ENCODE results near the gene NEGR1.

Gene NEGR1

DNA sequence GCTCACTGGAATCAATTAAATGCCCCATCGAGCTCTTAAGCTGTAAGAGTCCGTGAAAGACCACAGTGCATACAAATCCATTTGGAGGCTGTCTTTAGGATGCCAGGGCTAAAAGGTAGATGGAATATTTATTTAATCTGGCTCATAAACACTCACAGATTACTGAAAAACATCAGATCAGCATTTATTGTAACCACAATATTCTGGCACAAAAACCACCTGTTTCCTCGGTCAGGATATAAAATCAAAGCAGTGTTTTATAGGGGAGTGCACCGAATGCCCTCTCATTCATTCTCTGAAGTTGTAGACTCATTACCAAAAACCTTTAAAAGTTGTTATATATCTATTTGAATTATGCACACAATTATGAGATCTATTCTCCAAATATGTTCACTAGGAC is 500.9 kb downstream of the NEGR1 start:
- no peak for DNase-seq (ENCODE audit: low read depth in 2 of 2)

GRCh38 chr1:71780681-71781080 is 501.7 kb downstream of the NEGR1 start:
- no peak for DNase-seq (ENCODE audit: low read depth in 2 of 2)

DNA sequence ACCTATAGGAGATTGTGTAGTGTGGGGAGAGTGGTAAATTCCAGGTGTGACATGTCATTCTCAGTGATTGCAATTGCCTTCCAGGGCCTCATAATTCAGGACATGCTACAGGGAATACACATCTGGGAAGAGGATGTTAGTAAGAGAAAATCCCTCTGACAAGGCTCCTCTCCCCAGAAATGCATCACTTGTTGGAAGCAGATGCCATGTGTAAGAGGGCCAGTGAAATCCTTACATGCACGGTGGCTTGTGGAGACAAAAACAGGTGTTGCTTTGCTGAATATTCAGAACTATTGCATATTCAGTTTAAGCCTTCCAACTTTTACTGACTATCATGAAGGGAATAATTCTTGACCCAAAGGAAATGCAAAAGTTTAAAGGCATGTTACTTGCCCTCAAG is 503.4 kb downstream of the NEGR1 start:
- DNase-seq (ENCODE audit: low read depth in 2 of 2) = no peak

DNA sequence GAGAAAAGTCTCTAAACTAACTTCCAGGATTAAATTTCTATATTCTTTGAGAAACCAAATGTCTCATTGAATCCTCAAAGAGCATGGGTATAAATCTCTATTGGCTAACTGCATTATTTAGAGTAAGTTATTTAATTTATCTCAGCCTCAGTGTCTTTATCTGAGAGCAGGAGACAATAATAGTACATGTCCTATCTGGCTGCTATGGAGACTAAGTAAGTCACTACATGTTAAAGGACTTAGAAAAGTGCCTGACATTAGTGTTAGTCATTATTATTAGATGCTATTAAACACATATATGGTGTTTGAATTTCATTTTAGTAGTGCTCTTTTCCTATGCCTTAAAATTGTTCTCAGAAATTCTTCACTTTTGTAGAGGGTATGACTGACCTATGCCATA is 505.2 kb downstream of the NEGR1 start:
- no peak for DNase-seq (ENCODE audit: low read depth in 2 of 2)

GRCh38 chr1:71774705-71775104 is 507.6 kb downstream of the NEGR1 start:
- DNase-seq (ENCODE audit: low read depth in 2 of 2) = no peak

DNA sequence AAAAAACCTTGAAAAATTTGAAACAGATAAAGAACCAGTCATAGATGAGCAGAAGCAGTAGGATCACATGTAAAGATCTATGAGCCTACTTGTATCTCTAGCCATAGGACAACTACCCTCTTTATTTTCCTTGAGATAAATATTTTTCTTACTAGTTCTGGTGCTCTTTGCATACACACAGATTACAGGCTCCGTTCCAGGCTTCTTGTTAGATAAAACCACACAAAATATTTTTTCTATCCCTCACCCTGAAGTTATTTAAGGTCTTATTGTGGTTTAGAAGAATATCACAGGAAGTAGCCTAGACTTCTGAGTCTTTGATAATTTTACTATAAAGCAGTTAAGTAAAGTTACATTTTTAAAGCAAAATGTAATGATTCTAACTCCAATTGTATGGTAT is 512.2 kb downstream of the NEGR1 start:
- DNase-seq (ENCODE audit: low read depth in 2 of 2) = no peak

DNA sequence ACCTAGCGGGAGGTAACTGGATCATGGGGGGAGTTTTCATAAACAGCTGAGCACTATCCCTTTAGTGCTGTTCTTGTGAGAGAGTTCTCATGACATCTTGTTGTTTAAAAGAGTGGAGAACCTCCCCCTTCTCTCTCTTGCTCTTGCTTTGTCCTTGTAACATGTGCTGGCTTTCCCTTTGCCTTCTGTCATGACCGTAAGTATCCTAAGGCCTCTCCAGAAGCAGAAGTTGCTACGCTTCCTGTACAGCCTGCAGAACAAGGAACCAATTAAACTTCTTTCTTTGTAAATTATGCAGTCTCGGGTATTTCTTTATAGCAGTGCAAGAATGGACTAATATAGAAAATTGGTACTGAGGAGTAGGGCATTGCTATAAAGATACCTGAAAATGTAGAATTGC is 515.6 kb downstream of the NEGR1 start:
- DNase-seq (ENCODE audit: low read depth in 2 of 2) = no peak

DNA sequence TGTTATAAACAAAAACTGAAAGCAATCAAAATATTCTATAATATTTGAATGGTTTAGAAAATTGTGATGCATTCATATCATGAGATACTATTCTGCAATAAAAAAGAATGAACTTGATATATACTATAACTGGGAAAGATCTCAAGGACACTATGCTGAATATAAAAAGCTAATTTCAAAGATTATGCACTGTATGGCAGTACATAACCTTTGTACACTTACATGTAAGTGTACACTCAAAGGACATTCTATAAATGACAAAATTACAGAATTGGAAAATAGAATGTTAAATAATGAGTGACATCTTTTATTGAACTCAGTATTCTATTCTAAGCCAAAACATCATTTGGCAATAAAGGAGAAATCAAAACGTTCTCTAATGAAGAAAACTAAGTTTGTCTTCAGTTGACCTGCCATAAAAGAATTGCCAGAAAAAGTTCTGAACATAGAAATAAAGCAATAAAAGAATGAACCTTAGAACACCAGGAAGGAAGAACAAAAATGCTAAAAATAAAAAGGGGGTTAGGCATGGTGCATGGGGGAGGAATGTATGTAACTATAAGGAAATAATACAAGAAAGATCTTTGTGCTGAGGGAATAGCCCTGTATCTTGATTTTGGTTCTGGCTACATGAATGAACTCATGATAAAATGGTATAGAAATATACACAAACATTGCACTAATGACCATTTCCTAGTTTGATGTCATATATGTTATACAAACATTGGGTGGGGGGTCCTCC is 519.7 kb downstream of the NEGR1 start:
- no peak for DNase-seq (ENCODE audit: low read depth in 2 of 2)

DNA sequence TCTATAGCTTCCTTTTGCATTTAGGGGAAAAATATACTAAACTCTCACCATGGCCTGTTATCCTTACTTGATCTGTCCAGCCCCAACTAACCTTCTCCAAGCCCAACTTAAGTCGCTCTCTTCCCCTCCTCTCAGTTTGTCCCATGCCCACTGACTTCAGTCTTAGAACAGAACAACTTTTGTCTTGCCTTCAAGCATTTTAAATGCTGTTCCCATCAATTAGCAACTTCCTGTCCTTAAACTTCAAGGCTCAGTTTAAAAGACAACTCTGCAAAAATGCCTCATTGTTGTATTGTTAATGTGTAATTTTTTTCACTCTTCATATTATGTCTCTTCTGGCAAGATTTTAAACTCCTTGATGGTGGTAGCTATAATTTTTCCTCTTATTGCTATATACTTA is 526.9 kb downstream of the NEGR1 start:
- no peak for DNase-seq (ENCODE audit: low read depth in 2 of 2)

DNA sequence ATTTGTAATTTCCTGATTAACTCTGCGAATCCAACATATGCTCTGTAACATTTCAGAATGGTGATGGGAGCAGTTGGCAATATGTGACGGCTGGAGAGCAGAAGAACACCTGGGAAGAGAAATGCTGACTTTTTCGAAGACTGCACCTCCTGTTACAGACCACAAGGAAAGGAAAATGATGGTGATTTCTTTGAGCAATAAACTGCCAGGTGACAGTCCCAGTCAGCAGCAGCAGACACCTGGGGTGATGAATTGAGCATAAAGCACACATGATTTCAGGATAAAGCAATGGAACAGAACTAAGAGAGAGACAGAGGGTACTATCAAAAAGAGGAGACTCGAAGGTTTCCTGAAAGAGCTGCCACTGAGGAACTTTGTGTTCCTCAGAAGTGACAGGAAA is 528.6 kb downstream of the NEGR1 start:
- no peak for DNase-seq (ENCODE audit: low read depth in 2 of 2)

DNA sequence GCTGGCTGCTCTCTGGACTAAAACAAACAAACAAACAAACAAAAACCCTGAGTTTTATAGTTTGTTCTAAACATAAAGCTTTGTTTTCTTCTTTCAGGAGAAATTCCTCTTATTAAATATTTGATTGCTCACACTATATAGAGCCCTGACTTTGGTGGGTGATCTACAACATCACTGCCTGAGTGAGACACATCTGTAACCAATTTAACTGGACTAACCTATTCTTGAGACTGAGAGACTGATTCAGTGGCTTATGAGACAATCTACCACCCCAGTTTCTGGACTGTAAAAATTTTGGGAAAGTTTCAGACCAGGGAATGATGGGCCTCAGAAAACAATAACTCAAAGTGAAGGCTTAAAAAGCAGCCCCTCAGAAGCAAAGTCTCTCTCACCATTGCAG is 537.0 kb downstream of the NEGR1 start:
- no peak for DNase-seq (ENCODE audit: low read depth in 2 of 2)

GRCh38 chr1:71743862-71744261 is 538.5 kb downstream of the NEGR1 start:
- no peak for DNase-seq (ENCODE audit: low read depth in 2 of 2)

GRCh38 chr1:71738910-71739309 is 543.4 kb downstream of the NEGR1 start:
- DNase-seq (ENCODE audit: low read depth in 2 of 2) = no peak

DNA sequence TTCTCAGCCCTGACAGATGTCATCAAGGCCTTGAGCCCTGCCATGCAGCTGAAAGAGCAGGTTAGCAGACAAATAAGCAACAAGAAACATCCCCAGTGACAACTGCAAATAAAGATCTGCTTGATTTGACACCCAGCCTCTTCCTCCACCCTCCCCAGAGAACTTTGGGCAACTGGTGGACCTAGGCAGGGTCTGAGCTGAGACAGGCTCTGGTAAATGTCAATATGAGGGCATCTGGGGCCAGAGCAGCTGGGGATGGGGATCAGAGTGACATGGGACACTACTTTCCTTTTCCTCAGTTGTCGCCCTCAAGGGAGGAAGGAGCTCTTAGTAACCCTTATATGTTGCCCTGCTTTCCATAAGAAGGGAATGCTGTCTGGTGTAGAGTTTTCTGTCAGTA is 544.1 kb downstream of the NEGR1 start:
- DNase-seq (ENCODE audit: low read depth in 2 of 2) = no peak

- DNase-seq (ENCODE audit: low read depth in 2 of 2) = no peak
Observed at GRCh38 chr1:71737768-71738167, 544.6 kb downstream of the NEGR1 start.

DNA sequence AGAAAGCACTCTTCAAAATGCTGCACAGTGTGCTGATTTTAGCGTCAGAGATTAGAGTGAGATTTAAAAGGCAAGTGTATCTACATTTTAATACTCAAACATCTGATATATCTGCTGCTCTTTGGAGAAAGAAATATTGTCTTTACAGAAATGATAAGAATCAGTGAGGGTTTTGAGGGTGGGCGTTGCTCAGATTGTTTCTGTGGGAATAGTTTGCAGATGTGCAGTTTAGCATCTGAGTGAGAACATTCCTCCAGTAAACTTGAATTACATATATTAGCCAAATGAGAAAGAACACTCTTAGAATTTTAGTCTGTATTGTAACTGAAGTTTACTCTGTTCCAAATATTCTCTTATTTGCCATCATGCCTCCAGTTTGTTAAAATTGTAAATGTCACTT is 549.2 kb downstream of the NEGR1 start:
- no peak for DNase-seq (ENCODE audit: low read depth in 2 of 2)

DNA sequence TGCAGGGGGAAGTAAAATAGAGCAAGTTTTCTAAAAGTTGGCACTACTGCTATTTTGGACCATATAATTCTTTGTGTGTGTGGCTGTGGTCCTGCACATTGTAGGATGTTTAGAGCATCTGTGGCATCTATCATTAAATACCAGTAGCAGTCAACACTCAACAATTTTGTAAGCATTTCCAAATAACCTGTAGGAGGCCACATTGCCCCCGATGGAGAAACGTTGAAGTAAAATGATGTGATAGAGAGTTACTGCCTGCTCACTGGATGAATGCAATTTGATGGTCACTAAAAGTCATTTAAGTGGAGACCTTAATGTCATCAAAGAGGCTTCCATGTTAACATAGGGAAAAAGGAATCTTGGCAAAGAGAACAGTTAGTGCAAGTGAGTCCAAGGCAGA is 560.8 kb downstream of the NEGR1 start:
- no peak for DNase-seq (ENCODE audit: low read depth in 2 of 2)

DNA sequence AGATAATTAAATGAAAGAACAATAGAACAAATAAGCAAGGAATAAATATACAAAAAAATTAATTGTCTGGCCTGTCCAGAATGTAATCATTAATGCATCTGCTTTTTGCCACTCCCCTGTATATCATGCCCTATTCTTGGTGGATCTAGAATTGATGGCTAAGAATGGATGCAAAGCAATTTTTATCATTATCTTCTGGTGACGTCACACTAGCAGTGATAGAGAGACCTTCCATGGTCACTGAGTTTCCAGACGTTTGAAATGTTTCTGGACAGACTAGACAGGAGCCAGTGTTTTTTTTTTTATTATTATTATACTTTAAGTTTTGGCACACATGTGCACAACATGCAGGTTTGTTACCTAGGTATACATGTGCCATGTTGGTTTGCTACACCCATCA is 563.0 kb downstream of the NEGR1 start:
- DNase-seq (ENCODE audit: low read depth in 2 of 2) = no peak

- DNase-seq (ENCODE audit: low read depth in 2 of 2) = no peak
Observed at GRCh38 chr1:71717186-71717585, 565.2 kb downstream of the NEGR1 start.

DNA sequence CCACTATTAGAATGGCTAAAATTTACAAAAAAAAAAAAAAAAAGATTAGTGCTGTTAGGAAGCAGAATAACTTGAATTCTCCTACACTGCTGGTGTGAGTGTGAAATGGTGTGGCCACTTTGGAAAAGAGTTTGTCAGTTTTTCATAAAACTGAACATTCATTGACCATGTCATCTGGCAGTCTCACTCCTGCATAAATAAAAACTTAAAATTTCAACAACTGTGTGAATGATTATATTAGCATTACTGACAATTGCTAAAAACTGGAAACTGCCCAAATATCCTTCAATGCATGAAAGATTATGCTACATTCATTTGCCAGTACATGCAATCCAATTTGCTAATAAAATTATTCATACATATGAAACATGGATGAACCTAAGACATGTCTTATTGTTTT is 570.9 kb downstream of the NEGR1 start:
- DNase-seq (ENCODE audit: low read depth in 2 of 2) = no peak

DNA sequence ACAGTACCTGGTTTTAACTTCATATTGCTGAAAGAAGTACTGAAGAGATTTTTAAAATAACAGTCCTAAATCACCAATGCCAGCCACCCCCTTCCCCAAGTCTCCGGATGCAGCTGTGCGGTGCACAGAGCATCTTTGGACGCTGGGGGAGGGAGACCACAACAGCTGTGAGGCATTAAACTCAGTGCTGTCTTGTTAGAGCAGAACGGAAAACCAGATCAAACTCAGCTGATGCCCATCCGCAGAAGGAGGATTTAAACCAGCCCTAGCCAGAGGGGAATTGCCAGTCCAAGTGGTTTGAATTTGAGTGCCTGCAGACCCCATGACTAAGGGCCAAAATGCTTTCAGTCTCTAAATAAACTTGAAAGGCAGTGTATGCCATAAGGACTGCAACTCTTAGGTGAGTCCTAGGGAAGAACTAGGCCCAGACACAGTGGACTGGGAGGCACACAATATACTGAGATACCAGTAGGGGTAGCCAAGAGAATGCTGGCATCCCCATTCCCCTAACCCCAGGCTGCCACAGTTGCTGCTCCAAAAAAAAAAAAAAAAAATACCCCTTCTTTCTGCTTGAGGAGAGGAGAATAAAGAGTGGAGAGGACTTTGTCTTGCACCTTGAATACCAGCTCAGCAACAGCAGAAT is 576.2 kb downstream of the NEGR1 start:
- DNase-seq (ENCODE audit: low read depth in 2 of 2) = no peak

DNA sequence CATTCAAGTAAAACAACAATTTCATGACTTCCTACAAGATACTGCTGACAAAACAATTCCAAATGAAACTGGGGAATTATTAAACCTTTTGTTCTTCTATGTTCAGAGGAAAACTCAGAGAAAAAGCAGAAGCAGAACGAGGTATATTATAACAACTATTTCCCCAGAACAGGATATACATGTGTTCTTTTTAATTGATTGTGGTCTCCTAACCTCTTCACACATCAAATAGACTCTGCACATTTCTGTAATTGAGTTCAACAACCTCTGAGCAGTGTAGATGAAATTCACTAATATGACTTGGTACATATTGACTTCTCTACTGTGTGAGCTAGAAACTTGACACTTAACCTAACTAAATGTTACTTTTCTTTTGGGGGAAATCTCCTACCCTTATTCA is 584.2 kb downstream of the NEGR1 start:
- no peak for DNase-seq (ENCODE audit: low read depth in 2 of 2)

- DNase-seq (ENCODE audit: low read depth in 2 of 2) = no peak
Observed at GRCh38 chr1:71695821-71696220, 586.5 kb downstream of the NEGR1 start.

GRCh38 chr1:71695084-71695483 is 587.3 kb downstream of the NEGR1 start:
- DNase-seq (ENCODE audit: low read depth in 2 of 2) = no peak

All from stimulated activated CD8-positive, alpha-beta memory T cell treated with anti-CD3 and anti-CD28 coated beads, Interleukin-7, amount 100 ng/mL, for 1 hour (primary cell).